ENCODE data around the gene SLX1A.
"Not testable (repeated sequence)": the region's sequence is repeated elsewhere in the genome, so short reads cannot be mapped to it uniquely, and the experiment has no call there.

GRCh38 chr16:30169416-30169815 lies 24.3 kb upstream of the SLX1A start:
- TF ChIP-seq CTCF (conservative IDR thresholded peaks at IDR 0.05; ENCODE audit: low read length); EZH2phosphoT487 (IDR thresholded peaks at IDR 0.05; ENCODE audit: borderline replicate concordance): not testable (repeated sequence)

Measured in Loucy (cell line).